Stromal cell of bone marrow (primary cell): Measurements from ENCODE around the gene CFAP97D1.
"Not testable (repeated sequence)": the region's sequence is repeated elsewhere in the genome, so short reads cannot be mapped to it uniquely, and the experiment has no call there.

Experiments used
- DNase-seq: peaks from one replicate; pipeline ENCODE4 v3.0.0-alpha.2; 2012; ENCODE audit warnings: low read depth

Gene CFAP97D1

GRCh38 chr17:43798024-43798423, 17.8 kb downstream of the CFAP97D1 start:
- not testable (repeated sequence) for DNase-seq

DNA sequence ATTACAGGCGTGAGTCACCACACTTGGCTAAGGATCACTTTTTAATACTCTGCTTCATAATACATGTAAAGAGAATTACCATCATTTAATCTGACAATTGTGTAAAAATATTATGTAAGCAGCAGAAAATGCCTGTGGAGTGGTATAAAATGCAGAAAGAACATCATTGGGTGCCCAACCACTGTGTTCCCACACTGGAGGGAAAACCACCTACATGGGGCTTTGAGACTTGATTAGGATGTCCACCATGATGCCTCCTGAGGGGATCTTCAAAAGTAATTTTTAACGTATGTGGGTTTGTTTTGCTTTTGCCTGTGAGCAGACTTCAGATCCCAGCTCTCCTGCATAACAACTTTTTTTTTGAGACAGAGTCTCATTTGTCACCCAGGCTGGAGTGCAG, 18.8 kb downstream of the CFAP97D1 start:
- DNase-seq: no peak

- DNase-seq: no peak
Measured at GRCh38 chr17:43800736-43801135, 20.5 kb downstream of the CFAP97D1 start.

GRCh38 chr17:43801844-43802243, 21.6 kb downstream of the CFAP97D1 start:
- DNase-seq: no peak

- no peak for DNase-seq
Measured at GRCh38 chr17:43803758-43804157, 23.5 kb downstream of the CFAP97D1 start.

- no peak for DNase-seq
Measured at GRCh38 chr17:43805117-43805516, 24.9 kb downstream of the CFAP97D1 start.

GRCh38 chr17:43808076-43808475, 27.8 kb downstream of the CFAP97D1 start:
- no peak for DNase-seq

DNA sequence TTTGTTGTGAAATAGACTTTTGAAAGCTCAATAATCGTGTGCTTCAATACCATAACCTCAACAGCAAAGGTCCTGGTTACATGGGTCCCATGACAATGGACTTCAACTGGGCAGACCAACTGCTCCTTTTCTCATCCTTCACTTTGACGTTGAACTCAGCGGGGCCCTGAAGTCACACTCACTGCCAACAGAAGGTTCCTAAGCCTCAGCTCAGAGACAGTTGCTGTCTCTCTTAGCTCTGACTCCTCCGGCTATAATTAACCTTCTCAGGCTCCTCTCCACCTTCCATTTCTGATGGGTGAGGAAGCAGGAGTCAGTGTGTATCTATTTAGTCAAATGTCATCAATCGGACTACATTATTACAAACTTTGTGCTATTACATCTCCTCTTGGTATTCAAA, 28.9 kb downstream of the CFAP97D1 start:
- DNase-seq: no peak

DNA sequence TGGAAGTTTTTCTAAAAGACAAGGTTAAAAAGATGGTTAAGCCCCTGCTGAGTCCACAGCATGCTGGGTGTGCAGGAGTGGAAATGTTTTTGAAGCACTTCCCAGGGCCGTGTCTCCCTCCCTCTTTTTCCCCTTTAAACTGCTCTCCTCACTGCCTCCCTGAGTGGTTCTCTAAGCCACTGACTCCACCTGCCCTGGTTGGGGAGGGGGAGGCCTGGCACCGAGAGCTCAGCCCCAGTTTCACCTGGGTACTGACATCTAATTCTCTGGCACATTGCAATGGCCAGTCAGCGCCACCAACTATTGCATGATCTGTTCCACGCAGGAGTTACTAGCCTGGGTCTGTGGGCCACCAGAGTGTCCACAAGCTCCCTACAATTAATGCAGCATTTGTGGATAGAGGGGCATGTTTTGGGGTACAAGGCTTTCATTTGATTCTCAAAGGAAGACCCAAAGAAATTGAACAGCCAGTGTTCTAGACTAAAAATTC, 30.0 kb downstream of the CFAP97D1 start:
- no peak for DNase-seq

DNA sequence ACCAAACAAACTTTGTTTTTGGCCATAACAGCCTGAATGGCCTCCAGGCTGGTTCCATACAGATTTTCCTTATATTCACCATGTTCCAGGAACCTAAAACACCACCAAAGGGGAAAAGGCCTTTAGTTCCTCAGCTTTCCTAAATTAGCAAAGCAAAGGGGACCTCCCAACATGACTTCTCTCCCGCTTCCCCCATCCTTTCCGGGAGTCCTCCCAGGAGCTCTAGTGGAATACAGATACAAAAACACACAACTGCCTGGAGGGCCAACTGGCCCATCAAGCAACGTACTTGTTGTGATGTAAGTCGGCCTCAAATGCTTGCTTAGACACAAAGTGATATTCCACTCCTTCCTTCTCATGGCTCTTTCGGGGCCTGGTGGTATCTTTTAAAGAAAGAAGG, 30.6 kb downstream of the CFAP97D1 start:
- DNase-seq: no peak

GRCh38 chr17:43812396-43813265, 32.4 kb downstream of the CFAP97D1 start:
- DNase-seq: no peak

DNA sequence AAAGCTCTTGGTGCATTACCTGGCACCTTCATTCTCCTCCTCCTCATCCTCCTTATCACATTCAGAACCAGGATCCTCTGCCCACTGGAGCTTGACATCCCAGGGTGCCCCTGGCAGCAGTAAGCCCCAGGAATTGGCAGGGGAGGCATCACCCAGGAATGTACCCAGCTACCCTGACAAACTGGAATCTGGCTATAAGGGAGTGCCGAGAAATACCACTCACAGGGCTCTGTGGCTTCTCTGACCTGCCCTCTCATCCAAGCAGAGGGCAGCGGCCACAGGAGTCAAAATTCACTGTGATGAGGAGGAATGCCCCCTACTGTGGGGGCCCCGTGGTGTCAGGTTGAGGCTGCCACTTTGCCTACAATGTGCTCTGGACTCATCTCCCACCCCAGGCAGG, 33.2 kb downstream of the CFAP97D1 start:
- DNase-seq: no peak

DNA sequence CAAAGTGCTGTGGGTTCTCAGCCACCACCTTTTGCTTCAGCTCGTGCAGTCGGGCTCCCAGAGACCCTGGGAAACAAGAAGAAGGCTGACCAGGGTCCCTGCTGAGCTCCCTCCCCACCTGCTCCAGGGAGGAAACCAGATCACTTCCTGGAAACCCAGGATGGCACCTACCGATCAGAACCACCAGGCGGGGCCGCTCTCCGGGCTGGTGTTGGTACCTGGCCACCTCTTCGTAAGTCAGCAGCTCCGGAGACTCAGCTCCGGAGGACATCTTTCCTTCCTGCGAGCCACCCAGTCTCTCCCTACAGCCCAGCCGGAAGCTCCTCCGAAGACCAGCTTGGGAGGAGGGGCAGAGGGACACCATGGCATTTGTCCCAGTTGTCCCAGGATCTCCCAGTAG, 33.8 kb downstream of the CFAP97D1 start:
- DNase-seq: no peak

GRCh38 chr17:43814714-43815113, 34.5 kb downstream of the CFAP97D1 start:
- DNase-seq: peak; percentile 45

GRCh38 chr17:43816336-43817320, 36.4 kb downstream of the CFAP97D1 start:
- DNase-seq: no peak

DNA sequence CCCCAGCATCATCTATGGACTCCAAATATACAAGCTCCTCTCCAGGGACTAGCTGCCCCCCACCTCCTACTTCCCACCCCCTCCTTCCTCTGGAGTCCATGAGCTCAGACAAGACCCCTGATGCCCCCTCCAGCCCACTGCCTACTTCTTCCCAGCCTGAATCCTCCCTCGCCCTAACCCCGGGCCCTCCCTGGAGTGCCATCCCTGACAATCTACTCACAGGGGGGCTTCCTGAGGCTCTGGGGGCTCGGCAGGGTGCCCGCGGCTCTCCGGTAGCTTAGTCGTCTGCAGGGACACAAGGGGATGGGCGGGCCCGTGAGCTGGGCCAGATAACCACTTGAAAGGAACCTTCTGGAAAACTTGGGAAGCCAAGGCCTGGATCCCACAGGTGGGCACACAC, 37.6 kb downstream of the CFAP97D1 start:
- DNase-seq: no peak

- DNase-seq: no peak
Measured at GRCh38 chr17:43818966-43819365, 38.7 kb downstream of the CFAP97D1 start.

- no peak for DNase-seq
Measured at GRCh38 chr17:43820759-43821158, 40.5 kb downstream of the CFAP97D1 start.

GRCh38 chr17:43822570-43823190, 42.4 kb downstream of the CFAP97D1 start:
- no peak for DNase-seq

DNA sequence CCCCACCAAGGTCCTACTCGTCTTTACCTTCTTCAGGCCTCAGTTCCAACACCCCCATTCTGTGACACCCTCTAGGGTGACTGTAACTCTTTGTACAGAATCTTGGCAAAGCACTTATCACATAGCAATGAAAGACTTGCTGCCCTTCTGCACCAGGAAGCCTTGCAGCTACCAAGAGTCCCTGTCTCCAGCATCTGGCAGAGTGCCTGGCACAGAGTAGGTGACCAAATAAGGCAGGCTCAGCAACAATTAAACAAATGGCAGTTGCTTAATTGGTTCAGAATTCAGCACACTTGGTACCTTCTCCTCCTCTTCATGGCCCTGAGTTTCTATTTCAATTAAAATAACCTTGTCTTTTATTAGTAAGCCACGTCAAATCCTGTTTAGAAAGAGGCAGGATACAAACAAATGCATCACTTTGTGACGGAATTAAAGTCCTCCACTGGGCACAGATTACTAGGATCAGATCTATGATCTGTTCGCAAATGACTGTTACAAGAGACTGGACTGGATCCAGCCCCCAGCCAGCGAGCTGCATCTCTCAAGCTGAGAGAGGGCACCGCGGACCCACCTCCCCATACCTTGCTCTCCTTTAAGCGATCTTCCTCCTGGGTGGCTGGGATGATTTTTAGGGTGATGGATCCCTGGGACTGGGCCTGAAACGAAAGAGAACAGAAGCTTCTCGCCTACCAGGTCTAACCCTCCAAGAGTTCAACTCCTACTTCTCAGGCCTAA, 43.3 kb downstream of the CFAP97D1 start:
- DNase-seq: no peak

GRCh38 chr17:43825567-43825966, 45.3 kb downstream of the CFAP97D1 start:
- DNase-seq: no peak

GRCh38 chr17:43826206-43826605, 46.0 kb downstream of the CFAP97D1 start:
- DNase-seq: no peak
